NCI-H1417 treated with DMSO at 0.1 percent for 48 hours (cell line): ENCODE measurements around the gene GJD3.

Experiments used
- DNase-seq: peaks from one replicate; lab custom pipeline; 2025; lab: John Stamatoyannopoulos, UW

Gene GJD3

DNA sequence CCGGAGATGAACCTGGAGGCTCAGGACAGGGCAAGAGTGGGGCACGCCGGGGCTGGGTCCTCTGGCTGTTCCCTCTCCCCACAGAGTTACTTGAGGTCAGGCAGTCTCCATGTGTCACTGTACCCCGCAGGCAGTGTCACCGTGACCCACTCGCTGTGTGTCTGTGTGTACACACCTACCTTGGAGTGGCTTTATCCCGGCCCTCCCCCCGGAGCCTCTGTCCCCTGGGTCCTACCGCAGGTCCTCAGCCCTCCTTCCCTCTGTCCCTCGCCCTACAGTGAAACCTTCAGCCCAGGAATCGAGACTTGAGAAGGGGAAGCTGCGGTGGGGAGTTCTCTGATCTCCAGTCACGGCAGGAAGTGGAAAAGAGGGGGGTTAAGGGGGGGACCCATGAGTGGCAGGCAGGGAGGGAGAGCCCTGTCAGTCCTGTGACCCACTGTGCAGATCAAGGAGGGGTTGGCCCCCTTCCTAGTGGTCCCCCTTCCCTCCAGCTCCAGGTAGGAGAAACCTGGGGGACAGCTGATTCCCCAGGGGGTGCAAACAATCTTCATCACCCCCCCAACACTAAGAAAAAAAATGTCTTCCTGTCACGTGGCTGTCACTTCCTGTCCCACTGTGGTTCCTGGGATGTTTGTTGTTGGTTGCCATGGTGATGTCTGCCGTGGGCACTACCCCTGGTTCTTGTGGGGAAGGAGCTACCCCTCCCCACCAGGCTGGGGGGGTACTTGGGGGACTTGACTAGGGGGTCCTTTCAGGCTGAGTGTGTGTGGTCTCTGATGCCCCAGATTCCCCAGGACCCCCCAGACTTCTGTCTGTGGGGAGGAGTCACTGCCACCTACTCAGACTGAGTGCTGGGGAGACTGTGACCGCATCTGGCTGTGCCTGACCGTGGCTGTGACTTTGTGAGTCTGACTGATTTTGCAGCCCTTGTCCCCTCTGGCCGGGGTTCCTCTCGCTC, 41.9 kb downstream of the GJD3 start:
- DNase-seq: no peak

GRCh38 chr17:40321961-40322357, 42.6 kb downstream of the GJD3 start:
- no peak for DNase-seq

DNA sequence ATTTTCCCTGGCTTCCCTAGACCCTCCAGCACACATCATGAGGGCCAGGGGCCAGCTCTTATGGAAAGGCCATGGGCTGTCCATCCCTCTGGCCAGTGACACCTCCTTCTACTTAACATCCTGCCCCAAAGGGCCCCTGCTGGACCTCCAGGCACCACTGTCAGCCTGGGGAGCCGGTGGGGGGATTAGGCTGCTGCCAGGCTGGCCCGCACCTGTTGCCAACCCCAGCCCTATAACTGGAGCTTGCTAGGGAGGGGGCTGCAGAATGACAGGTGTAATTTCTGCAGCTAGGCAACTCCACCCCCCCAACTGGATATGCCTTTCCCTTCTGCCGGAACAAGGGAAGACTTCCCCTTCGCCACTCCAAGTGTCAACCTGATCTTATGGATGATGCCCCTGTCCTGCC, 43.0 kb downstream of the GJD3 start:
- no peak for DNase-seq

DNA sequence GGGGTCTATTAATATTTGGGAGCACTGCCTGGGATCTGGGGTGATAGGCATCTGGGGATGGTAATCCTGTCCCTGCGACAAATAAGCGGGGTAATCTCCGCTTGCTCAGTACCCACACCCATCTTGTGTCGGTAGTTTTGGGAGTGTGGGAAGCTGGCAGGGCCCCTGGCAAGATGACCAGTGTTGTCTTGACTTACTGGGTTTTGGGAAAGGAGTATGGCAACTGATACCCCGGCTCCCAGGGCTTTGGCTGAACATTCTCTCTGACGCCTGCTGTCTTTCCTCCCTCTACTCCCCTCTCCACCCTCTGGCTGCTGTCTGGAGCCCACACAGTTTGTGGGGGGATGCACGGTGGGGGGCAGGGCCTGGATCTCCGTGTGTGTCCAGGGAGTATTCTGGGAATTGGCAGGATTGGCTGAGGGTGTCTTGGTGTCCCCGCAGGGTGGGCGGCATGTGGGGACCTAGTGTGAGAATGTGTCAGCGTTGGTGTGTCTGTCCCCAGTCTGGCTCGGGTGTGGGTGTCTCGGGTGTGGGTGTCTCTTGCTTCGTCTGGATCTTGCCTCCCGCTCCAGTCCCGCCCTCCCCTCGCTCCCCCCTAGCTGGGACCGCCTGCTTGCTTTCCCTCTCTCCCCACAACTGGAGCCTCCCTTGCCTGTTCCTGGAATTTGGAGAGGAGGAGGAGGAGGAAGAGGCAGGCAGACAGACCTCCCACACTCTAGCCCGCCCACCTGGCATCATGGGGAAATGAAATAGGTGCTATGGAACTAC, 43.6 kb downstream of the GJD3 start:
- DNase-seq: no peak

- no peak for DNase-seq
These were observed 44.6 kb downstream of the GJD3 start for GRCh38 chr17:40319651-40320540.

GRCh38 chr17:40318830-40319391, 45.6 kb downstream of the GJD3 start:
- DNase-seq: no peak

GRCh38 chr17:40317880-40318829, 46.4 kb downstream of the GJD3 start:
- DNase-seq: peak; percentile 61

DNA sequence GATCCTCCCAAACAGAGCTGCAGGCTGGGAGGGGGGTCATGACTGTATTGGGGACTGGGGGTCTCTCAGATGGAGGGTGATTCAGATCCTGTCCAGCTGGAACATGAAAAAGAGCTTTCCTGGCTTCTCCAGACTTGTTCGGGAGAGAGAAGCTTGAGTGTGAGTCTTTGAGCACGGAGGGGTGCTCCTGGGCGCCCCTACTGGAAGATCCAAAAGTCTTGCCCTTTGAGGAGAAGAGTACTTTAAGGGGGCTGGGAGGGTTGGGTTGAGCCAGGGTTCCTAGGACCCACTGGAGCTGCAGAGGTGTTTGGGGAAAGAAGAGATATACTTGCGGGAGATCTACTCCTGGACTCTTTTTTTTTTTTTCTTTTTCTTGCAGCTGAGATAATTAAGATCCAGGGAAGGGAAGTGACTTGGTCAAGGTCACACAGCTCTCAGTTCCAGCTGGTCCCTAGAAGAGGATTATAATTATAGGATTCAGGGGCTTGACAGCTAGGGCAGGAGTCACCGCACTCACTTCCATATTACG, 47.1 kb downstream of the GJD3 start:
- no peak for DNase-seq

DNA sequence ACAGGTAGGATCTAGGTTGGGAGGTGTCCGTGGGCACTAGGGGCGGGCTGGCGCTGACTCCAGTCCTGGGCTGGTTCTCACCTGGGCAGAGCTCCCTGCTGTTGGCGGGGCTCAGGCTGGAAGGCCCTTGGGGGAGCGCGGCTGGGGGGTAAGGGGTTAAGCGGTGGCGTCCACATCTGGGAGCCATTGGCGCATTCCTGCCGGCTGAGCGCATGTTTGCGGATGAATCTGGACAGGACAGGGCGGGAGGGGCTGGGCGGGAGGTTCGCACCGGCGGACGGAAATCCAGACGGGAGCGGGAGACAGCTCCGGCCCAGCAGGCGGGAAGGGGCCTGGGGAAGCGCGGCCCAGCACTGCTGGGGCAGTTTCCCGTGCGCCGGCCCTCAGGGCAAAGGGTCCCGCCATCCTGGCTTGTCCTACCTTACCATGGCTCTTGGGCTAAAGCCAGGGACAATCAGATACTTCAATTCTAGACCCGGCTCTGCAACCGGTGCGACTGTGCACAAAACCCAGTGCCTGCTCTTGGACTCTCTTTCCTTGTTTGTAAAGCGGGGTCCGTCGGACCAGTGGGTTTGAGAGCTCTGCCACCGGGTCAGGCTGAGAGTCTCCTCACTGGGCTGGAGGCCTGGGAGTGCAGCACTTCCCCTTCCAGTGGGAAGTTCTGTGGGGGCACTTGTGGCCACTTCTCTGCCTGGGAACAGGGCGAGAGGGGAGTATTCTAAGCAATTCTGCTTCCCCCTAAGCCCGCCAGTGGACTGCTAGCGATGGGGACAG, 47.8 kb downstream of the GJD3 start:
- no peak for DNase-seq

- no peak for DNase-seq
These were observed 48.6 kb downstream of the GJD3 start for GRCh38 chr17:40315678-40316570.

DNA sequence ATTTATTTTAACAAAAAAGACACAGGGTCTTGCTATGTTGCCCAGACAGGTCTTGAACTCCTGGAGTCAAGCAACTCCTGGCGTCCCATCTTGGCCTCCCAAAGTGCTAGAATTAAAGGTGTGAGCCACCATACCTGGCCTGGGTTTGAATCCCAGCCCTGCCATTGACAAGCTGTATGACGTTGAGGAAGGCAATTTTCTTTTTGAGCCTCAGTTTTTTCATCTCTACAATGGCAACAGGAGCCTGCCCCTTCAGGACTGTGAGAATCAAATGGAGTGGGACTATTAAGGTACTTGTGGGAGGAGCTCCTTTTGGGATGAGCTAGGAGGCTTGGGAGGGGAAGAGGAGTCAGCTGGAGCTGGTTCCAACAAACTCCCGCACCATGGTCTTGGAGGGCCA, 49.3 kb downstream of the GJD3 start:
- DNase-seq: no peak

DNA sequence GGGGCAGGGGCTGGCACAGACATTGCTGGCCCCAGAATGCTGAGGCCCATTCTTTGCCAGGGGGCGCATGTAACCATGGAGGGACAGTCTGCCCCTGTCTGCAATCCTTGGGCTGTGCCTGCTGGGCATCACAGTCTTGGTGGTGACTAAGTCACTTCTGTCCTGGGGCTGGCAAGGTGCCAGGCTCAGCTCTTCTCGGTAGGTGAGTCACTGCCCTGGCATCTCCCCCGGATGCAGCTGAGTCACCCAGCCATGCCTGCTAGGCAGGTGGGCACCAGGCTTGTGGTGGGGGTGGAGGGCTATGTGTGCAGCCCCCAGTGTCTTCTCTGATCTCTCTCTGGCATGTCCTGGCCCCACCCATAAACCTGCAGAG, 50.0 kb downstream of the GJD3 start:
- DNase-seq: no peak

DNA sequence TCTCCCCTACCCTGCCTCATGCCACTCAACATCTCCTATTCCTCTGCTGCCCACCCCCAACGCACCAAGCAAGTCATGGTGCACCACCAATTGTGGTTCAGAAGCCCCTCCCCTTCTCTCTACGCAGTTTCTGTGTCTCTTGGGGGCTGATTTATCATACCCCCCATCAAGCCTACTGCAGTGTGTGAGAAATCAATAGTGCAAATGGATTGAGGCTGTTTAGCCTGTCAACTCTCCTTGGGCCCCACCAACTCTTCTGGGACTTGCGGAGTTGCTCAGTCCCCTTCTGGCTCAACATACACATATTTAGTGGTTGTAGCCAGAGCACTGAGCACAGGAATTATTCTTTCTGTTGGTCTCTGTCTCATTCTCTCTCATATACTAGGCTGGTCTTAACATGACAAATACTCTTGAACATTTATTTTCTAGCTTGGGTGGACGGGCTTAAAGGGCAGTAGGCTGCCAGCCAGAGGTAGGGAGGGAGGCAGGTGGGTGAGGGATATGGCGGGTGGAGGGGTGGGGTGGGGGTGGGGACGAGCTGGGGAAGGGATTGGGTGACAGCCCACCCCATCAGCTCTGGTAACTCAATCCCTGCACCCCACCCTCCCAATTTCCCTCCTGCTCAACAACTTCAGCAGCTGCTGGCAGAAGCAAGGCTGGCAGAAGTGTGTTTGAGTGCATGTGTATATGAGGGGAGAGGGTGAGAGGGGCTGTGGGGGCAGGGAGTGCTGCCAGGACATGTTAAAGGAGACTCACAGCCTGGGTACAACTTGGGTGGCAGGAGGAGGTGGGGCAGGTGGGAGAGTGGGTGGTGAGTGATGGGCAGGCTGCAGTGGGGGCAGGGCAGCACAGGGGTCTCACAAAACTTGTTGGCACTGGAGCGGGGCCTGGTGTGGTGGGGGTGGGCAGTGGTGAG, 50.6 kb downstream of the GJD3 start:
- DNase-seq: no peak
